DMS114 treated with DMSO at 0.1 percent for 48 hours (cell line): ENCODE data around the gene ANKRD34A.
"Not testable (repeated sequence)": the region's sequence is repeated elsewhere in the genome, so short reads cannot be mapped to it uniquely, and the experiment has no call there.

Experiments used
- DNase-seq: peaks from one replicate; lab custom pipeline; 2025; ENCODE audit not compliant: unreplicated experiment; lab: John Stamatoyannopoulos, UW

ANKRD34A gene

GRCh38 chr1:145949219-145949618 is 15.2 kb downstream of the ANKRD34A start:
- no peak for DNase-seq

GRCh38 chr1:145947551-145947950 is 16.8 kb downstream of the ANKRD34A start:
- no peak for DNase-seq

DNA sequence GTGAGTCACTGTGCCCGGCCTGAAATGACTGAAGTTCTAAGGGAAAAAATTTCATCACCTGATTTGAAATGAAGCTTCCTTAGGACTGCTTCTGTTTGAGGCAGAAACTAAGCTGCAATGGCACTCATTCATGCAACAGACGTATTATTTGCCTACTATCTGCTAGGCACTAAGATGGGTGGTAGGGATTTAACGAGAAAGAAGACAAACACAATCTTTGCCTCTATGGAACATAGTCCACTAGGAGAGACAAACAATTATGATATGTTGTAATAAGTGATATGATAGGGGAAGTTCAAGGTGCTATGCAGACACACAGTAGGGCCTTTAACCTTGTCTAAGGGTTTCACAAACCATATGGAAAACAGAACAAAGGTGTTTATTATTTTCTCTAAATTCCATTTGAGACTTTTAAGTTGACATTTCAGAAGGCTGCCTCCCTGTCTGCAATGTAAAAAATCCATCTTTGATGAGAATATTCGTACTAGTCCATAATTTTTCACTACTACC is 17.8 kb downstream of the ANKRD34A start:
- no peak for DNase-seq

GRCh38 chr1:145944532-145944931 is 19.8 kb downstream of the ANKRD34A start:
- no peak for DNase-seq

GRCh38 chr1:145942871-145943270 is 21.5 kb downstream of the ANKRD34A start:
- DNase-seq: no peak

GRCh38 chr1:145942405-145942804 is 22.0 kb downstream of the ANKRD34A start:
- no peak for DNase-seq

- DNase-seq: no peak
These were observed 26.9 kb downstream of the ANKRD34A start for GRCh38 chr1:145937436-145937835.

- DNase-seq: no peak
These were observed 28.1 kb downstream of the ANKRD34A start for GRCh38 chr1:145936247-145936646.

DNA sequence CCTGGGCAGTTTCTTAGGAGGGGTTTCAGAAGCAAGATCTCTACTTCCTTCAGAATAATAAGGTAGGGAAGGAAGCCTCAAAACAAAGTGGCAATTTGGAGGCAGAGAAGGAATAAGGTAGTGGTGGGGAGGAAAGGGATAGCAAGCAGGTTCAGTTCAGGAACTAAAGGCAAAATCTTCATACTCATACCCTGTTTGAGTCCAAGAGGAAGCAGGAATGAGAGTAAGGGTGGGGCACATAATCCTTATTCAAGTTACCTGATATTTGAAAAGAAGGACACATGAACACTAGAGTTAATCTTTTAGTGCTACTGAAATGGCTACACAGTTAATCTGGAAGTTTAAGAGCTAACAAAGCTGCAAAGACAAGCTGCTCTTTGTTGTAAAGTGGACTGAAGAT is 28.7 kb downstream of the ANKRD34A start:
- no peak for DNase-seq

GRCh38 chr1:145932522-145933009 is 31.8 kb downstream of the ANKRD34A start:
- not testable (repeated sequence) for DNase-seq

DNA sequence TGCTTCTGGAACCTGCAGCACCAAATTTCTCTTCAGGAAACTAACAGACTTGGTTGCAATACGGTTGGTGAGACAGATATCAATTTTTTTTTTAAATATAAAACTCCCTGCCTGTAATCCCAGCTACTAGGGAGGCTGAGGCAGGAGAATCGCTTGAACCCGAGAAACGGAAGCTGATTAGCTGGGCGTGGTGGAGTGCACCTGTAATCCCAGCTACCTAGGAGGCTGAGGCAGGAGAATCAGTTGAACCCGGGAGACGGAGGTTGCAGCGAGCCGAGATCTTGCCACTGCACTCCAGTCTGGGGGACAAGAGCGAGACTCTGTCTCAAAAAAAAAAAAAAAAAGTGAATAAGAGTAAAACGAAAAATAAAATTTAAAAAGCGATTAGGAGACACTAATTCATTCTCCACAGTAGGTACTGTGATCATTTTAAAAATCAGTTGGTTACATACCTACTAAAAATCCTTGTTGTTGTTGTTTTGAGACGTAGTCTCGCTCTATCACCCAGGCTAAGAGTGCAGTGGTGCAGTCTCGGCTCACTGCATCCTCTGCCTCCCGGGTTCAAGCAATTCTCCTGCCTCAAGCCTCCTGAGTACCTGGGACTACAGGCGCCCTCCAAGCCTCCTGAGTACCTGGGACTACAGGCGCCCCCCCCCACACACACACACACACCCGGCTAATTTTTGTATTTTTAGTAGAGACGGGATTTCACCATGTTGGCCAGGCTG is 36.3 kb downstream of the ANKRD34A start:
- no peak for DNase-seq

- DNase-seq: peak; percentile 100
These were observed 37.1 kb downstream of the ANKRD34A start, which contains the start of gene RBM8A for GRCh38 chr1:145927063-145927886. TSS of gene RBM8A (minus strand) at chr1:145927484. CDS start at chr1:145927426, 58 bp downstream.

DNA sequence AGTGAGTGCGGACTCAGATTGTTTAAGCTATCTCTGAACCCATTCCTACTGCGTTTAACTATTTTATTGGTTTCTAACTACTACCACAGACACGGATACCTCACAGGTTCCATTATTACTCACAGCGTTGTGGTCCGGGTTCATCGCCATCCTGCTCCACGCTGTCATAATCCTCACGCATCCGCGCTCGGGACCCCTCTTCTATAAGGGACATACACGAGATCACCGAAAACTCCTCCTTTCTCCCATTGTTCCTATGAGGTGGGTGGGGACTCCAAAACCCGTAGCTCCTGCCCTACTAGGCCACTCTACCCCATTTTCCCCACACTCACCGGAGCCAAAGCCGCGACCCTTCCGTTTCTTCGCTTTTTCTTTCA is 37.7 kb downstream of the ANKRD34A start:
- DNase-seq: no peak

DNA sequence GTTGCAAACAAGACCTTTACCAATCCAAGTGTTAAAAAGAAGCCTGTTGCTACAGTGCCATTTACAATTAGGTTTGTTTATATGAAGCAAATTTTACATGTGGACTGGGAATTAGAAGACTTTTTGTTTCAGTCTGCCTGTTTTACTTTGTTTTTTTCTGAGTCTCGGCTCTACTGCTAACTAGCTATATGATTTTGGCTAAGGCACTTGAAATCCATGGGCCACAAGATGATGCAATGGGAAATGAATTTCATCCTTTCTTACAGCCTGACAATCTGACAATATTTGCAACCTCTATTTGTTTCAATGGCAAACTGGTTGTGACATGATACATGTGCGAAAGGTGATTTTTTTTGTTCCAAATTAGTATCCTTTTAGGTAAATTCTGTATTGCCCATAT is 42.1 kb downstream of the ANKRD34A start:
- no peak for DNase-seq

- not testable (repeated sequence) for DNase-seq
These were observed 44.1 kb downstream of the ANKRD34A start for GRCh38 chr1:145920297-145920696.

DNA sequence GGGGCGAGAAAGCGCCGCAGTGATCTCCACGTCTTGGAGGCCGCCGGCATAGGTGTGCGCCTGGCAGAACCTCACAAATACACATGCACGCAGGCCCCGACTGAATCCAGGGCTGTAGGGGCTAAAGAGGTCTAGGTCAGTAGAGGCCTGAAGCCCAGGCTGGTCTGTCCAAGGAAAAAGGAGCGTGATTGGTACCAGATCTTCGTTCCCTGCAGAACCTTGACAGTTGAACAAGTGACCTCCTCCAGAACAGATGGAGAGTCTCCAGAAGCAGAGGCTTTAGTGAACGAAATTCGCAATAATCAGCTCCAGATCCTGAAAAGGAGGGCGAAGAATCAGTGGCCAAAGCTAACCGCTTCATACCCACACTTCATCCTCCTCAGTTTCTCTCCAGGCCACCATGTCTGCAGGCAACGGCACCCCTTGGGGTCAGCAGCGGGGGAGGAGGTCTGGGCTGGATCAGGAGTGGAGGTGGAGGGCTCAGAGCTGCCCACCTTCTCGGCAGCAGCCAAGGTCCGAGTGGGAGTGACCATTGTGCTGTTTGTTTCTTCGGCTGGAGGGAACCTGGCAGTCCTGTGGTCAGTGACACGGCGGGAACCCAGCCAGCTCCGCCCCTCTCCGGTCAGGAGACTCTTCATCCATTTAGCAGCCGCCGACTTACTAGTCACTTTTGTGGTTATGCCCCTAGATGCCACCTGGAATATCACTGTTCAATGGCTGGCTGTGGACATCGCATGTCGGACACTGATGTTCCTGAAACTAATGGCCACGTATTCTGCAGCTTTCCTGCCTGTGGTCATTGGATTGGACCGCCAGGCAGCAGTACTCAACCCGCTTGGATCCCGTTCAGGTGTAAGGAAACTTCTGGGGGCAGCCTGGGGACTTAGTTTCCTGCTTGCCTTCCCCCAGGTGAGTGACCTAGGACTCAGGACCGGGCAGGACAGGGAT is 45.1 kb downstream of the ANKRD34A start:
- peak; percentile 33 for DNase-seq

DNA sequence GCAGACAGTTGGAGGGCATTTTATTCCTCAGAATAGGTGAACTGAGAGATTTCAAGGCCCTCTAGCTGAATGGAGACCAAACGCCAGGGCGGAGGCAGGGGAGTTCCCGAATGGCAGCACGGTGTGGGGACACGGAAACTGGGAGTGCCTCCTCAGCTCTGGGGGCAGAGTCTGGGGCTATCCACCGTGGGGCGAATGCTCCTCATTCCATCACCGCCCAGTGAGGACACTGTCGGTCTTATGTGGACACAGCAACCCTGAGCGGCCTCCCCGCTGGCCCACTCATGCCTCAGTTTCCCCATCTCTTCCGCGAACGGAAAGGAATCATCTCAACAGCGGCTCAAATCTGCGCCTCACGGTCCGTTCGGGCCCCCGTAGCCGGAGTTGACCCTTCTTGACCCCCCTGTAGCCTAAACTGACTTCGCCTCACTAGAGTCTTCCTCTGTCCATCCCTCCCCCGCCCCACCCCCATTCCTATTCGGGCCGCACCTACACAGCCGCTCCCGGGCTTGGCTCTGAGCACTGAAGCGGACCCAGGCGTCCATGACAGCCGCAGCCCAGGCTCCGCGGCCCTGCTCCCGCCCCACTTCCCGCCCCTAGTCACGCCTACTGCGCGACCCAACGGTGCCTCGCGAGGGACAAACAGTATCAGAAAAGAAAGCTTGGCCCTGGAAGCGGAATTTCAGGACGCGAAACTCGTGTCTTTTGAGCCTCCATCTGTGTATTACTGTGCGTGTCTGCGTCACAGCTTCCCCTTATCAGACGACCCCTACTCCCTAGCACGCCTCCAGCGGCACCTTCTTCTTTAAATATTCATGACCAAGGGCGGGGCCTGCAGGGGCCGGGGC is 46.0 kb downstream of the ANKRD34A start, which contains the start of gene PEX11B:
Gene PEX11B, minus strand, starts transcription at position 574 of the 848 bp plus-strand sequence. Its CDS starts 29 bp downstream, at position 545.
- peak; percentile 95 for DNase-seq

DNA sequence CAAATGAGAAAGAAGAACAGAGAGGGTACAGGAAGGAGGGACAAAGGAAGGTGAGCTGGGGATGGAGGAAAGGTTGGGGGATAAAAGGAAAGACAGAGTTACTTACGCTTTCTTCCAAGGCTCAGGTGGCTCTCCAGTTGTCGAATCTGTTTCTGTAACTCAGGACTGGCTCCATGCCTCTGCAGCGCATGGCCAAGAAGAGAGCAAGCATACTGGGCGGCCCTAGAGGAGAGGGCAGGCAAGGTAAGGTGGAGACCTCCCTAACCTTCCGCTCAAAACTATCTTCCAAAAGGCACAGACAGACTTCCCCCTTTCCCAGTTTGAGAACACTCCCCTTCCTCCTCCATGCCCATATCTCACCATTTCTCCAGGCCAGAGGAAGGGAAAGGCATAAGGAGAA is 46.8 kb downstream of the ANKRD34A start:
- no peak for DNase-seq

DNA sequence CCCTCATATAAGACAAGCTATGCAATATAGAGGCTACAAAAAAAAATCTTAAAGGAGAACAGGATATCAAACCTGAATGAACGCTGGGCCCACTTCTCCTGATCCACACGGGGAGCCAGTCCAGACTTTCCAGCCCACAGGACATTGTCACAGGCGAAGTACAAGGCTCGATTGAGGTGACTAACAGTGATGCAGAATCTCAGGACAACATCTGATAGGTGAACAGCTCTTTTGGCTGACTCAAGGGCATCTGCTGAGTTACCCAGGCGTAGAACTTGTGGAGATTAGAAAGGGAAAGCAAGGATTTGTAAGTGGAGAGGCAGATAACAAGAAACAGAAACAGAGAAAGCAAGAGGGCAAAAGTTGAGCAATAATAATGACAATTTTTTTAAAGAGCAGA is 47.6 kb downstream of the ANKRD34A start:
- DNase-seq: no peak
